Prostate gland (tissue), 2 donors: ENCODE results near the gene RASIP1. TPM values are rescaled to one million over a fixed set of nuclear protein-coding genes. Genes with fewer than 3 reads are reported as not detected.
"Not testable (repeated sequence)": the region's sequence is repeated elsewhere in the genome, so short reads cannot be mapped to it uniquely, and the experiment has no call there.

Source experiments
- DNase-seq: peaks from one replicate; pipeline ENCODE4 v3.0.0-alpha.2; 2019; ENCODE audit warnings: low spot score
- H3K27ac ChIP-seq, 2 donors: fragments of 200-600 bp; sonication (generic); 2 replicates each; pipeline ENCODE4 v1.5.1; 2017 to 2019
- H3K27me3 ChIP-seq: fragments of 200-600 bp; sonication (generic); replicated peaks from 2 replicates; pipeline ENCODE4 v1.5.1; 2019; ENCODE audit not compliant: insufficient read depth
- H3K36me3 ChIP-seq, 2 donors: fragments of 200-600 bp; sonication (generic); 1 replicate in 1 of 2; 2 replicates in 1 of 2; pipeline versions ENCODE4 v1.5.1 to v1.8.1; 2017 to 2019
- H3K4me1 ChIP-seq: fragments of 200-600 bp; sonication (generic); replicated peaks from 2 replicates; pipeline ENCODE4 v1.5.1; 2019
- H3K4me3 ChIP-seq, 2 donors: fragments of 200-600 bp; sonication (generic); 2 replicates each; pipeline ENCODE4 v1.5.1; 2017 to 2019
- H3K9me3 ChIP-seq: fragments of 200-600 bp; sonication (generic); 2 replicates; pipeline ENCODE4 v1.5.1; 2017
- CTCF ChIP-seq, 4 experiments: fragments of 200-600 bp in 2 of 4; fragments of 450-650 bp in 2 of 4; sonication (generic) in 2 of 4; IDR thresholded peaks; 1 replicate in 3 of 4; 2 replicates in 1 of 4; pipeline ENCODE4 v1.5.1; 2016 to 2019; ENCODE audit warnings: antibody characterized with exemption in 4 of 4, mild to moderate bottlenecking in 2 of 4, moderate library complexity in 2 of 4
- POLR2A ChIP-seq: fragments of 450-650 bp; IDR thresholded peaks from one replicate; pipeline ENCODE4 v1.6.1; 2016; ENCODE audit warnings: antibody characterized with exemption, mild to moderate bottlenecking
- POLR2AphosphoS5 ChIP-seq: sonication (generic); formaldehyde crosslinking; IDR thresholded peaks from one replicate; pipeline ENCODE4 v1.6.1; 2017; ENCODE audit warnings: antibody characterized with exemption
- WGBS: methylation state at CpG from one replicate; pipeline ENCODE4 v1.1.5; 2018; 5-methylcytosine and 5-hydroxymethylcytosine counted together
- intact Hi-C: fragments of 100-400 bp; cut with DNase I; formaldehyde crosslinking; loops from one replicate; pipeline ENCODE4 v1.14.2; 2022
- total RNA-seq, 2 donors: library from RNA; depleted of rRNA; stranded (reverse); fragments of >200 nt; gene quantifications; one replicate each; pipeline ENCODE4 v1.1.0, GENCODE V29; 2016

The RASIP1 gene
- total RNA-seq, 2 donors from 2014 or later: 9.1 to 16.2 TPM

GRCh38 chr19:48689449-48689848, 51.0 kb downstream of the RASIP1 start:
- DNase-seq: peak; percentile 33
- H3K4me1 ChIP-seq: no peaks in the 10 kb centered on the region
- TF ChIP-seq CTCF (IDR thresholded peaks at IDR 0.05) (no peak), POLR2AphosphoS5 (peak; percentile 35)
- H3K36me3 ChIP-seq: no peaks in the 10 kb centered on the region
- peak overlapping the region in 1 of 2 donors; percentile 35 for H3K27ac ChIP-seq
- 31% methylated on average over 7 of the region's 7 CpGs for WGBS
- no peak overlapping the region for H3K4me3 ChIP-seq
- intact Hi-C loops: no loop called here
- H3K27me3 ChIP-seq: no peaks in the 10 kb centered on the region
- no peaks in the 10 kb centered on the region for H3K9me3 ChIP-seq

GRCh38 chr19:48687776-48688175, 52.6 kb downstream of the RASIP1 start:
- no peaks in the 10 kb centered on the region for H3K36me3 ChIP-seq
- WGBS: 93% methylated on average over 3 of the region's 3 CpGs
- no peaks in the 10 kb centered on the region for H3K9me3 ChIP-seq
- no peak overlapping the region for H3K4me3 ChIP-seq
- no peak overlapping the region for H3K27ac ChIP-seq
- H3K27me3 ChIP-seq: no peaks in the 10 kb centered on the region
- H3K4me1 ChIP-seq: no peaks in the 10 kb centered on the region
- intact Hi-C loops: no loop called here
- no peak for DNase-seq
- TF ChIP-seq CTCF (IDR thresholded peaks at IDR 0.05) (no peak), POLR2AphosphoS5 (no peak), POLR2A (no peak)

- H3K27me3 ChIP-seq, intact Hi-C loops, DNase-seq, H3K4me3 ChIP-seq, H3K4me1 ChIP-seq, H3K36me3 ChIP-seq, H3K9me3 ChIP-seq, H3K27ac ChIP-seq: not testable (repeated sequence)
- WGBS: 94% methylated on average over 7 of the region's 7 CpGs
Observed at GRCh38 chr19:48686637-48687036, 53.8 kb downstream of the RASIP1 start.

GRCh38 chr19:48686088-48686487, 54.3 kb downstream of the RASIP1 start:
- no peaks in the 10 kb centered on the region for H3K4me1 ChIP-seq
- no peak overlapping the region for H3K4me3 ChIP-seq
- DNase-seq: no peak
- WGBS: 79% methylated on average over 3 of the region's 3 CpGs
- no peaks in the 10 kb centered on the region for H3K27me3 ChIP-seq
- H3K27ac ChIP-seq: no peak overlapping the region
- TF ChIP-seq POLR2A: no peak
- intact Hi-C loops: no loop called here
- H3K9me3 ChIP-seq: no peaks in the 10 kb centered on the region
- no peaks in the 10 kb centered on the region for H3K36me3 ChIP-seq

GRCh38 chr19:48685583-48685982, 54.8 kb downstream of the RASIP1 start:
- intact Hi-C loops: no loop called here
- Histone ChIP-seq H3K9me3 (no peaks in the 10 kb centered on the region), H3K27ac (peak overlapping the region in 1 of 2 donors; percentile 43), H3K4me3 (no peak overlapping the region), H3K36me3 (no peaks in the 10 kb centered on the region), H3K4me1 (no peaks in the 10 kb centered on the region), H3K27me3 (no peaks in the 10 kb centered on the region)
- TF ChIP-seq POLR2AphosphoS5 (no peak), POLR2A (no peak), CTCF (IDR thresholded peaks at IDR 0.05) (no peak)
- WGBS: 78% methylated on average over 9 of the region's 9 CpGs
- DNase-seq: no peak

GRCh38 chr19:48683349-48683748, 57.1 kb downstream of the RASIP1 start:
- no peaks in the 10 kb centered on the region for H3K36me3 ChIP-seq
- H3K27me3 ChIP-seq: no peaks in the 10 kb centered on the region
- H3K4me3 ChIP-seq: no peak overlapping the region
- 39% methylated on average over 11 of the region's 11 CpGs for WGBS
- H3K4me1 ChIP-seq: no peaks in the 10 kb centered on the region
- no peaks in the 10 kb centered on the region for H3K9me3 ChIP-seq
- intact Hi-C loops: no loop called here
- TF ChIP-seq POLR2A (no peak), POLR2AphosphoS5 (peak; percentile 21), CTCF (IDR thresholded peaks at IDR 0.05) (no peak)
- H3K27ac ChIP-seq: no peak overlapping the region
- no peak for DNase-seq
